ENCODE data around the gene RIPK4. TPM values are rescaled to one million over a fixed set of nuclear protein-coding genes. Genes with fewer than 3 reads are reported as not detected.

The RIPK4 gene
- polyA plus RNA-seq, 3 donors: 0.05 to 0.09 TPM; not detected in 1

DNA sequence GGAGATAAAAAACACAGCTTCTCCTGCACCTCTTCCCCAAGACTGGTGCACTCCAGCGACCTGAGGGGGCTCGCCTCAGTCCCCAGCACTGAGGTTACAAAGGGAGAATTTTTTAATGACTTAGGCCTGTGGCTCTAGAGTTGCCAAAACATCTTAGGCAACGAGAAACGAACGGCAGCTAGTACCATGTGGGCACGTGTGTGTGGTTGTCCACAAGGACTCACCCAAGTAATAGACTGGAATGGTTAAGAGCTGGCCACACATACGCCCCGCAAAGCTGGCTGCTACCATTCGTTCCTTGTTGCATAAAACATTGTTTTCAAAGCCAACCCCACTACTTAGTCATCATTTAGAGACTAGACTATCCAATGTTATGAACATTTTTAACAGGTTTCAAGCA lies 26.9 kb downstream of the RIPK4 start:
- no peak overlapping the region for H3K4me2 ChIP-seq (replicated peaks; ENCODE audit: extremely low read depth, low read length, poor library complexity, severe bottlenecking)
- H4K20me1 ChIP-seq (ENCODE audit: insufficient read depth, low read length): no peaks in the 10 kb centered on the region
- no peaks in the 10 kb centered on the region for H3K27me3 ChIP-seq (ENCODE audit: control insufficient read depth in 2 of 2, insufficient read depth in 2 of 2, low read length in 2 of 2)
- H3K36me3 Mint-ChIP-seq: no peaks in the 10 kb centered on the region
- H3K27ac ChIP-seq (ENCODE audit: low read depth in 1 of 2, low read length in 2 of 2): no peak overlapping the region
- no peaks in the 10 kb centered on the region for H3K79me2 ChIP-seq (ENCODE audit: insufficient read depth, low read length)
- TF ChIP-seq, protein P1, sequence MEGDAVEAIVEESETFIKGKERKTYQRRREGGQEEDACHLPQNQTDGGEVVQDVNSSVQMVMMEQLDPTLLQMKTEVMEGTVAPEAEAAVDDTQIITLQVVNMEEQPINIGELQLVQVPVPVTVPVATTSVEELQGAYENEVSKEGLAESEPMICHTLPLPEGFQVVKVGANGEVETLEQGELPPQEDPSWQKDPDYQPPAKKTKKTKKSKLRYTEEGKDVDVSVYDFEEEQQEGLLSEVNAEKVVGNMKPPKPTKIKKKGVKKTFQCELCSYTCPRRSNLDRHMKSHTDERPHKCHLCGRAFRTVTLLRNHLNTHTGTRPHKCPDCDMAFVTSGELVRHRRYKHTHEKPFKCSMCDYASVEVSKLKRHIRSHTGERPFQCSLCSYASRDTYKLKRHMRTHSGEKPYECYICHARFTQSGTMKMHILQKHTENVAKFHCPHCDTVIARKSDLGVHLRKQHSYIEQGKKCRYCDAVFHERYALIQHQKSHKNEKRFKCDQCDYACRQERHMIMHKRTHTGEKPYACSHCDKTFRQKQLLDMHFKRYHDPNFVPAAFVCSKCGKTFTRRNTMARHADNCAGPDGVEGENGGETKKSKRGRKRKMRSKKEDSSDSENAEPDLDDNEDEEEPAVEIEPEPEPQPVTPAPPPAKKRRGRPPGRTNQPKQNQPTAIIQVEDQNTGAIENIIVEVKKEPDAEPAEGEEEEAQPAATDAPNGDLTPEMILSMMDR (IDR thresholded peaks at IDR 0.05): no peak
- no peak overlapping the region for H3K4me3 ChIP-seq (replicated peaks in 1 of 3; ENCODE audit: low read depth in 2 of 3, low read length in 3 of 3)
- peaks cover under 1 to 8% of the 10 kb centered on the region in 2 donors for H3K4me1 ChIP-seq (ENCODE audit: control insufficient read depth in 1 of 2, insufficient read depth in 2 of 2, low read length in 2 of 2)
- H2AFZ ChIP-seq (ENCODE audit: insufficient read depth, low read depth, low read length, poor library complexity, severe bottlenecking): no peak overlapping the region
- 91% methylated on average over 7 of the region's 9 CpGs for WGBS (ENCODE audit: insufficient coverage)
- peaks cover 8% of the 10 kb centered on the region in 2 donors for H3K9me3 ChIP-seq (replicated peaks in 1 of 2; ENCODE audit: control insufficient read depth in 1 of 2, insufficient read depth in 1 of 2, low read length in 2 of 2)
- no peak overlapping the region for H3K27ac Mint-ChIP-seq
- no peak overlapping the region for H3K4me3 Mint-ChIP-seq
- peaks cover 12 to 20% (median 13%) of the 10 kb centered on the region in 7 donors for H3K9me3 Mint-ChIP-seq
- no peak for DNase-seq
- intact Hi-C loops (cut with micrococcal nuclease): no loop called here
- H3K4me1 Mint-ChIP-seq: peaks cover 7% of the 10 kb centered on the region
- H3K27me3 Mint-ChIP-seq (ENCODE audit: low read depth in 3 of 3): peaks cover 8 to 17% (median 12%) of the 10 kb centered on the region in 3 donors
- no peak overlapping the region for H3K9ac ChIP-seq (ENCODE audit: insufficient read depth, low read length, poor library complexity, severe bottlenecking)
- no peaks in the 10 kb centered on the region for H3K36me3 ChIP-seq (replicated peaks in 1 of 2; ENCODE audit: control insufficient read depth in 1 of 2, insufficient read depth in 2 of 2, low read length in 2 of 2)

DNA sequence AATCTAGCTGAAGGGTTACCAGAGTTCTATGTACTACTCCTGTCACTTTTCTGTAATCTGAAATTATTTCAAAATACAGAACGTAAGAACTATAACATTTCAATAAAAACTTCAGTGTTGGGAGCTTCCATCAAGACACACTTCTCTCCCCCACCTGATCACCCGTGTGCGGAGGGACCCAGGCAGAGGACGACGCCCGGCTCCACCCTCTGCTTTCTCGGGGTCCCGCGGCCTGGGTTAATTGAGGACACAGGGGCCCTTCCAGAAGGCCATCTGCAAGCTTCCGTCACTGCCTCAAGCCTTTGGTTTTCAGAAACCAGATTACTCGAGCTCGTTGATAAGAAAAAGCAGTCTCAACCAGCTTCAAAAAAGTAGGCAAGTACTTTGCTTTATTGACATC lies 27.8 kb downstream of the RIPK4 start:
- H3K9ac ChIP-seq (ENCODE audit: insufficient read depth, low read length, poor library complexity, severe bottlenecking): no peak overlapping the region
- no peaks in the 10 kb centered on the region for H4K20me1 ChIP-seq (ENCODE audit: insufficient read depth, low read length)
- intact Hi-C loops (cut with micrococcal nuclease): no loop called here
- peaks cover 10 to 17% of the 10 kb centered on the region in 2 donors for H3K4me1 ChIP-seq (ENCODE audit: control insufficient read depth in 1 of 2, insufficient read depth in 2 of 2, low read length in 2 of 2)
- TF ChIP-seq, protein P1 (IDR thresholded peaks at IDR 0.05): no peak
- Mint-ChIP-seq H3K4me3 (no peak overlapping the region), H3K27me3 (ENCODE audit: low read depth in 3 of 3) (peaks cover 8 to 14% (median 11%) of the 10 kb centered on the region in 3 donors), H3K27ac (no peak overlapping the region), H3K4me1 (peaks cover 17% of the 10 kb centered on the region), H3K9me3 (peaks cover 12 to 20% (median 14%) of the 10 kb centered on the region in 7 donors), H3K36me3 (no peaks in the 10 kb centered on the region)
- no peaks in the 10 kb centered on the region for H3K27me3 ChIP-seq (ENCODE audit: control insufficient read depth in 2 of 2, insufficient read depth in 2 of 2, low read length in 2 of 2)
- no peak for DNase-seq
- H3K36me3 ChIP-seq (replicated peaks in 1 of 2; ENCODE audit: control insufficient read depth in 1 of 2, insufficient read depth in 2 of 2, low read length in 2 of 2): no peaks in the 10 kb centered on the region
- H3K9me3 ChIP-seq (replicated peaks in 1 of 2; ENCODE audit: control insufficient read depth in 1 of 2, insufficient read depth in 1 of 2, low read length in 2 of 2): peaks cover 8% of the 10 kb centered on the region in 2 donors
- H3K27ac ChIP-seq (ENCODE audit: low read depth in 1 of 2, low read length in 2 of 2): no peak overlapping the region
- no peaks in the 10 kb centered on the region for H3K79me2 ChIP-seq (ENCODE audit: insufficient read depth, low read length)
- no peak overlapping the region for H3K4me3 ChIP-seq (replicated peaks in 1 of 3; ENCODE audit: low read depth in 2 of 3, low read length in 3 of 3)
- H2AFZ ChIP-seq (ENCODE audit: insufficient read depth, low read depth, low read length, poor library complexity, severe bottlenecking): no peak overlapping the region
- WGBS (ENCODE audit: insufficient coverage): 98% methylated on average over 12 of the region's 12 CpGs
- H3K4me2 ChIP-seq (replicated peaks; ENCODE audit: extremely low read depth, low read length, poor library complexity, severe bottlenecking): no peak overlapping the region
